Sigmoid colon (tissue), 7 donors: Measurements from ENCODE around the gene RADX. TPM values are rescaled to one million over a fixed set of nuclear protein-coding genes. Genes with fewer than 3 reads are reported as not detected.
A peak's percentile ranks its signal among the peaks of the same experiment; 100 is the strongest.

ENCODE experiments used
- DNase-seq: peaks from one replicate; pipeline ENCODE4 v3.0.0-alpha.2; 2019
- H3K27ac ChIP-seq, 4 donors: fragments of 200-600 bp; sonication (generic); one replicate each; pipeline ENCODE4 v1.5.1; 2016 to 2019; ENCODE audit warnings: mild to moderate bottlenecking in 1 of 4
- H3K27me3 ChIP-seq, 3 donors: fragments of 200-600 bp; sonication (generic); one replicate each; pipeline ENCODE4 v1.5.1; 2019; ENCODE audit warnings: mild to moderate bottlenecking in 1 of 3
- H3K36me3 ChIP-seq, 4 donors: fragments of 200-600 bp; sonication (generic); one replicate each; pipeline ENCODE4 v1.5.1; 2016 to 2019
- H3K4me1 ChIP-seq, 4 donors: fragments of 200-600 bp; sonication (generic); one replicate each; pipeline ENCODE4 v1.5.1; 2017 to 2019
- H3K4me3 ChIP-seq, 4 donors: fragments of 200-600 bp; sonication (generic); one replicate each; pipeline ENCODE4 v1.5.1; 2017 to 2019; ENCODE audit warnings: mild to moderate bottlenecking in 2 of 4, moderate library complexity in 1 of 4
- H3K9me3 ChIP-seq, 4 donors: fragments of 200-600 bp in 3 of 4; sonication (generic) in 3 of 4; one replicate each; pipeline versions ENCODE4 v1.5.1 to v1.6.1; 2013 to 2019
- CTCF ChIP-seq, 4 experiments: fragments of 450-650 bp in 3 of 4; fragments of 200-600 bp in 1 of 4; IDR thresholded peaks; one replicate each; pipeline ENCODE4 v1.5.1; 2016 to 2019; ENCODE audit warnings: antibody characterized with exemption in 4 of 4, mild to moderate bottlenecking in 3 of 4, moderate library complexity in 2 of 4
- EP300 ChIP-seq, 4 donors: sonication (generic); formaldehyde crosslinking; IDR thresholded peaks; one replicate each; pipeline ENCODE4 v1.6.1; 2017; ENCODE audit warnings: antibody characterized with exemption in 4 of 4
- POLR2A ChIP-seq, 2 donors: fragments of 450-650 bp; IDR thresholded peaks; one replicate each; pipeline ENCODE4 v1.6.1; 2016; ENCODE audit warnings: antibody characterized with exemption in 2 of 2, mild to moderate bottlenecking in 2 of 2, moderate library complexity in 2 of 2
- POLR2AphosphoS5 ChIP-seq, 4 donors: sonication (generic); formaldehyde crosslinking; IDR thresholded peaks; one replicate each; pipeline ENCODE4 v1.6.1; 2017; ENCODE audit warnings: antibody characterized with exemption in 4 of 4
- WGBS, 2 donors: extraction: QIAGEN DNeasy Blood & Tissue Kit; methylation state at CpG; one replicate each; pipeline ENCODE4 v1.1.7; 2013; 5-methylcytosine and 5-hydroxymethylcytosine counted together
- intact Hi-C: fragments of 100-400 bp; cut with DNase I; formaldehyde crosslinking; loops from one replicate; pipeline ENCODE4 v1.15.1; 2023
- polyA plus RNA-seq, 3 donors: library from polyadenylated mRNA; stranded (reverse); fragments of 200-250 nt; gene quantifications; one replicate each; pipeline ENCODE4 v1.2.3, GENCODE V29; 2013
- small RNA-seq, 3 donors: library from RNA; depleted of rRNA; stranded (forward); fragments of <200 nt; gene quantifications; one replicate each; pipeline ENCODE3, GENCODE V24; 2016
- total RNA-seq, 4 donors: library from RNA; depleted of rRNA; stranded (reverse); fragments of >200 nt; gene quantifications; one replicate each; pipeline ENCODE4 v1.1.0, GENCODE V29; 2016
- donor health status: healthy with polysubstance abuse.
- donor health status: Bipolar disorder and iron deficiency.
- donor health status: healthy.

Gene RADX
- total and polyA plus RNA-seq, 7 donors: 0.60 to 7.3 (median 1.1) TPM

DNA sequence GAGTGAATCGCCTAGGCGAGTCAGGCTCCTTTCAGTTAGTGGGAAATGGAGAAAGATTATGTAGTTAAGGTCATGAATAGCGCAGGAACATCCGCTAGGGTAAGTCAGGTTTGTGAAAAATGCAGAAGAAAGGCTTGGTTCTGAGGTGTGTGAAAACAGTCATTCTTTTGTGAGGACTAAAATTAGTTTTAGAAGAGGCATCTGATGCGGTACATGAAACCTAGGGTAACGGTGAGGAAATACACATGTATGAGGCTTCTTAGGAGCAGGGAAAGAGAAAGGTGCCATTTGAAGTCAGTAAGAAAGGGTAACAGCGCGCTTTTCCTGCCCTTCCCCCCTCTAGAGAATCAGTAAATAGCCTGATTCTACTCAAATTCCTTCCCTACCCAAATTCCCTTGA lies 114.2 kb downstream of the RADX start:
- Histone ChIP-seq H3K27me3 (peaks cover 0 to 8% (median 0%) of the 10 kb centered on the region in 3 donors), H3K9me3 (no peaks in the 10 kb centered on the region), H3K4me1 (peaks cover 0 to 7% (median 0%) of the 10 kb centered on the region in 4 donors), H3K27ac (no peak overlapping the region), H3K4me3 (peak overlapping the region in 3 of 4 donors; percentile 41 to 51 (median 46)), H3K36me3 (no peaks in the 10 kb centered on the region)
- no peak for TF ChIP-seq POLR2AphosphoS5 (IDR thresholded peaks at IDR 0.05)
- DNase-seq: no peak
- intact Hi-C loops: no loop called here
- 2 to 7% methylated on average over 8 of the region's 8 CpGs for WGBS, 2 donors

DNA sequence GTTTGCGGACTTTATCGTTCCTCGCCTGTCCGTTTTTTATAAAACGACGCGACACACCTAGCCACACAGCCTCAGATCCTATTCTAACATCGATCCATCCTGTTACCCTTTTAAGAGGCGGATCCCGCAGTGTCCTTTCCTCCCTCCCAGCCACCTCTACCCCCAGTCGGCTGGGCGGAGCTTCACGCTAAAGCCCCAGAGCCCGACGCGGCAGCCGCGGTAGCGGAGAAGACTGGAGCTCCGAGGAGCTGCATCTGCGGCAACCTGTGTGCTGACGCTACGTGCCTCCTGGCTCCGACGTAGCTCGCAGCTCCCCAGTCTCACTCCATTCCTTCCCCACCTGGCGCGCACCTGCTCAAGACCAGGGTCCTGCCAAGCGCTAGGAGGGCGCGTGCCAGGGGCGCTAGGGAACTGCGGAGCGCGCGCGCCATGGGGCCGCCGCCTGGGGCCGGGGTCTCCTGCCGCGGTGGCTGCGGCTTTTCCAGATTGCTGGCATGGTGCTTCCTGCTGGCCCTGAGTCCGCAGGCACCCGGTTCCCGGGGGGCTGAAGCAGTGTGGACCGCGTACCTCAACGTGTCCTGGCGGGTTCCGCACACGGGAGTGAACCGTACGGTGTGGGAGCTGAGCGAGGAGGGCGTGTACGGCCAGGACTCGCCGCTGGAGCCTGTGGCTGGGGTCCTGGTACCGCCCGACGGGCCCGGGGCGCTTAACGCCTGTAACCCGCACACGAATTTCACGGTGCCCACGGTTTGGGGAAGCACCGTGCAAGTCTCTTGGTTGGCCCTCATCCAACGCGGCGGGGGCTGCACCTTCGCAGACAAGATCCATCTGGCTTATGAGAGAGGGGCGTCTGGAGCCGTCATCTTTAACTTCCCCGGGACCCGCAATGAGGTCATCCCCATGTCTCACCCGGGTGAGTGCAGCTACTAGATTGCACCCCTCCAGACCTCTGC lies 115.0 kb downstream of the RADX start, which contains the start of gene RNF128:
Gene RNF128 (plus strand): TSS at position 217 of the 953 bp plus-strand sequence. CDS start 213 bp downstream, at position 430.
- Histone ChIP-seq H3K9me3 (no peaks in the 10 kb centered on the region), H3K36me3 (no peaks in the 10 kb centered on the region), H3K27ac (no peak within 1 kb of the TSS), H3K27me3 (peaks cover 0 to 8% (median 0%) of the 10 kb centered on the region in 3 donors), H3K4me3 (peak within 1 kb of the TSS; percentile 10 to 51 (median 44)), H3K4me1 (peaks cover 0 to 7% (median 0%) of the 10 kb centered on the region in 4 donors)
- WGBS, 2 donors: 1 to 2% methylated on average over 79 of the region's 79 CpGs
- no peak for DNase-seq
- TF ChIP-seq EP300 (IDR thresholded peaks at IDR 0.05): no peak
- TF ChIP-seq POLR2A (IDR thresholded peaks at IDR 0.05): peak in 1 of 2 donors; percentile 36
- no peak for TF ChIP-seq POLR2AphosphoS5 (IDR thresholded peaks at IDR 0.05)
- TF ChIP-seq CTCF (IDR thresholded peaks at IDR 0.05): no peak
- intact Hi-C loops: no loop called here

DNA sequence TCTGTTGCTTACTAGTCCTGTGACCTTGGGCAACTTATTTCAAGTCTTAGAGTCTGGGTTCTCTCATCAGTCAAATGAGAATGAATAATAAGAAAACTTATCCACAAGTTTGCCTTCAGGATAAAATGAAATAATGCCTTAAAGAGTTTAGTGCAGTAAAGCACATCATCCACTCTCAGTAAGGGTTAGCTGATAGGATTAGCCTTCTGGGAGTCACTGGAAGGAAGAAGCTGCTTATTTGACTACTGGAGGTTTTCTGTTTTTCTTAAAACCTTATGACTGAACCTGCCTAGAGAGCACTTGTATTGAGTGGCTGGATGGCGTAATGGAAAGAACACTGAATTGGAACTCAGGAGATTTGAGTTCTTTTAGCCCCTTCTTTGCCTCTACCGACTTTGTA lies 116.6 kb downstream of the RADX start:
- Histone ChIP-seq H3K4me1 (peaks cover 0 to 7% (median 0%) of the 10 kb centered on the region in 4 donors), H3K4me3 (no peak overlapping the region), H3K36me3 (no peaks in the 10 kb centered on the region), H3K27me3 (peaks cover 0 to 8% (median 0%) of the 10 kb centered on the region in 3 donors), H3K9me3 (no peaks in the 10 kb centered on the region), H3K27ac (no peak overlapping the region)
- no peak for TF ChIP-seq CTCF (IDR thresholded peaks at IDR 0.05)
- TF ChIP-seq POLR2A (IDR thresholded peaks at IDR 0.05): no peak
- TF ChIP-seq EP300 (IDR thresholded peaks at IDR 0.05): no peak
- TF ChIP-seq POLR2AphosphoS5 (IDR thresholded peaks at IDR 0.05): no peak
- WGBS, 2 donors: 25 to 65% methylated on average over 2 of the region's 2 CpGs
- no peak for DNase-seq
- intact Hi-C loops: no loop called here

Small RNA genes lying within 50 kb of the gene (small RNA-seq; reads per million reads assigned to genes)
- gene AL590808.1 (0 reads per million in 3 donors), gene MIR548AN (0 reads per million in 3 donors)

Other genes with a start within 250 kb of the RADX start
- gene RNF128, start 114.7 kb downstream of the RADX start, total RNA-seq: under 1 TPM in 1 of 4 donors, not detected in 3; 0.36 TPM
- gene RNF128, start 114.7 kb downstream of the RADX start, polyA plus RNA-seq: 10 to 100 TPM in 1 of 3 donors, 1 to 10 TPM in 2; 4.4 to 10.5 (median 4.8) TPM
- gene TBC1D8B, start 190.7 kb downstream of the RADX start, total RNA-seq: 1 to 10 TPM; 4.5 to 9.4 (median 5.7) TPM
- 1 to 10 TPM; 3.3 to 5.3 (median 3.6) TPM for gene TBC1D8B, start 190.7 kb downstream of the RADX start, polyA plus RNA-seq